Stimulated activated CD4-positive, alpha-beta T cell treated with anti-CD3 and anti-CD28 coated beads, Interleukin-1b, Interleukin-23, amount 100 ng/mL, for 48 hours (primary cell): ENCODE results near the gene LIN7C.
"Not testable (repeated sequence)": the region's sequence is repeated elsewhere in the genome, so short reads cannot be mapped to it uniquely, and the experiment has no call there.

Experiments
- DNase-seq: peaks from one replicate; pipeline ENCODE4 v3.0.0-alpha.2; 2020

LIN7C gene

DNA sequence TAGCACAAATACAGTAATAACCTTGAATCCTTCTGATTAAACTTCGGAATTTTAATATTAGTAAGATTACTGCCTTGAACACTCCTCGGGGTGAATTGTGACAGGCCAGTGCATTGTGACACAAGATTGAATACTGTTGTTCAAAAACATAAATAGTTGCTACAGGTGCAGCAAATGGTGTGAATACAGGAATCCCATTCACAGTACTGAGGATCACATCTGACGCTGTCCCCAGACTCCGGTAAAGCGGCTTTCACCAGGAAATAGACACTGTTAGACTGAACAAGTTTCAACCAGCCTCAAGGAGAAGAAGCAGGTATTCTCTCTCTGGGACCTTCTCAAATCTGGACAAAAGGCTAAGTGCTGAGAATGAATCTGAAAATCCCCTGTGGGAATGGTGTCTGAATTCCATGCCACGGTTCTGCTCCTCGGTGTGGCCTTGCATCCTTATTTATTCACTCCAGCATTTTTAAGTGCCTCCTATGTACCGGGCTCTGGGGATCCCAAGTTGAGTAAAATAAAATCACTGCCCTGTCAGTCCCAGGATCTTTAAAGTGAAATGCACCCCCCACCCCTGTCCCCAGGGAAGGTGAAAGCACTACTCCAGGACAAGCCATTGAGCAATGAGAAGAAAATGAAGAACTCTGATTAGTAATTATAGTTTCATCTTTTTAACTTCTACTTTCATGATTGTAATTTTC is 37.4 kb downstream of the LIN7C start:
- no peak for DNase-seq

- DNase-seq, result no peak
Observed at GRCh38 chr11:27468209-27468994, 38.2 kb downstream of the LIN7C start.

- DNase-seq, result no peak
Observed at GRCh38 chr11:27467181-27467913, 39.2 kb downstream of the LIN7C start.

- no peak for DNase-seq
Observed at GRCh38 chr11:27466363-27466762, 40.2 kb downstream of the LIN7C start.

DNA sequence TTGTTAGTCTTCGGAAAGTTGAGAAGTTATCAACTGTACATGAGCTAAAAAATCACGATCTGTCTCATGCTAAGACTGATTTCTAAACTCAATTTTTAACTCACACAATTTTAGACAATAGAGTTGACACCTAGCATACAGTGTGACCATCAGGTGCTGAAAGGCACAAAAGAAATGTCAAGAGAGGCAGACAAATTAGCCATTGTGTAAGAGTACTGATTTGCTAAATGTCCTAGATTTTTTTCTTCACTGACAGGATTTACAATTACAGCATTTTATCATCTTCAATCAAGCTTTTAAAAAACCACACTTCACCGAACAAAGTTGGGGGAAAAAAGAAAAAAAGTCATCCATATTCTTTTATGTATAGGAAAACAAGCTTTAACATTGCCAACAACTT is 40.9 kb downstream of the LIN7C start:
- DNase-seq, result no peak

- DNase-seq, result no peak
Observed at GRCh38 chr11:27464909-27465308, 41.7 kb downstream of the LIN7C start.

GRCh38 chr11:27464289-27464696 is 42.3 kb downstream of the LIN7C start:
- DNase-seq, result no peak

- no peak for DNase-seq
Observed at GRCh38 chr11:27462543-27462942, 44.0 kb downstream of the LIN7C start.

DNA sequence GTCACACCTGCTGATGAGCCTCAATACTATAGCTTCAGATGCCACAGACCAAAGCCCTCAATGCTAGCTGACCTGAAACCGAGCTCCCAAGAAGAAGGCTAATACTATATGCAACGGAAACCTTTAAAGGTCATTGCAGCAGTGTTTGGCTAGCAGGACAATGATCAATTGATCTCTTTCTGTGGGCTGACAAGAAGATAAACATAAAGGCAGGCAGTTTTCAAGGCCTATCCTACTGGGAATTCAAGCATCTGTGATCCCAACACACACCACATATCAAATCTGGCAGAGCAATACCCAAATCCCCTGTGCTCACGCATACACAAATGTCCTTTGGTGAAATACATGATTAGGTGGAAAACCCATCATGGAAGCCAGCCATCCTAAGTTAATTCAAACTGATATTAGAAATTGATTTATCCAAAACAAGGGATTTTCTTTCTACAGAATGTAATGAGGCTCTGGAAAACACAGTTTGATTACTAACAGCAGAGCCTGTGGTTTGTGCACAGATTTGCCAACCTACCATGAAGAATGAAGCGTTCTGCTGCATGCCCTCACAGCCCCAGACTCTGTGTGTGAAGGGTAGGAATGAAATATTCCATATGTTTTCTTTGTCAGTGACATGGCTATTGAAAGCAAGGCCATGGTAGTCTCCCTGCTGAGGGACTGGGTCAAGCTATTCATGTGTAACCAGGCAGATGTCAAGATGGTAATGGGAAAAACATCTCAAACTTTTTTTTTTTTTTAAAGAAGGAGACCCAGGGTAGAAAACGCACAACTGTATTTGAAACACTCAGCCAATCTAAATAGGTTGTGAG is 46.2 kb downstream of the LIN7C start:
- no peak for DNase-seq

DNA sequence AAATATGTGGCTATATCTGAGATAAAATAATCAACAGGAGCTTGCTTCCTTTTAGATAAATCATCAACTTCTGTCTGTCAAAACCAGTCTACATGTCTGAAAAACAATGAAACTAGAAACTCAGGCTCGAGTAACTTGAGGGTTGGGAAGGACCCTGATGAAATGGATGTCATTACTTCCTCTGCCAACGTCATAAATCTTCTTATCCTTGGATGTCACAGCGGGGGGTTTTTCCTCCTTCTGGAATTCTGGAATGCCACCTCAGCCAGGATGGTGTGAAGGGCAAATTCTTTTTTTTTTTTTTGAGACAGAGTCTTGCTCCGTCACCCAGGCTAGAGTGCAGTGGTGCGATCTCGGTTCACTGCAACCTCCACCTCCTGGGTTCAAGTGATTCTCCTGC is 47.4 kb downstream of the LIN7C start:
- DNase-seq, result no peak

GRCh38 chr11:27458182-27458581 is 48.4 kb downstream of the LIN7C start:
- DNase-seq, result no peak

GRCh38 chr11:27456795-27457329 is 49.7 kb downstream of the LIN7C start:
- DNase-seq, result no peak

DNA sequence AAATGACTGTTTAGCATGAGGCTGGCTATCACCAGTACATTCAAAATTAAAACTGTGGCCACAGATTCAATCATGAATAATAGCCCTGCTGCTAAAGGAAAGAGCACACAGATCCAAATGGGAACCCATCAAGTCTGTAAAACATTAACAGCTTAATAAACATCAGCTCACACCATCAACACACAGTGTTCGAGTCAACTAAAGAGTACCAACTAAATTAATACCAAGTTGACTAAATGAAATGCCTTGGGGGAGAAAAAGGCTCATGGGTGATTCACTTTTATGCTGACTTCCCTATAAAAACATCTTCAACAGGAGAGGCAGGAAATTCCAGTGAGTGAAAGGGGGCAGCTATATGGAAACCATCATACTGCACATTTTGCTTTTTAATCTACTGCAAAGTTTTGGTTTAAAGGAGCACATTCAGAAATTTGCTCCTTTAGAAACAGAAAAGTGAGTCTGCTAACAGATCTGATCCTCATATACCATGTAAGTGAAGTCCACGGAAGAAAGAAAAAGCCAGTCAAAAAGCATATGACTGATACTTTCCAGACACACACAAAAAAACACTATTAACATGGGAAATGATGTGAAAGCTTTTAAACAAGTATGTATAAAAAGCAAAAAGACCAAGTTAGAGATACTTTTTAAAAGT is 50.3 kb downstream of the LIN7C start:
- DNase-seq, result no peak

DNA sequence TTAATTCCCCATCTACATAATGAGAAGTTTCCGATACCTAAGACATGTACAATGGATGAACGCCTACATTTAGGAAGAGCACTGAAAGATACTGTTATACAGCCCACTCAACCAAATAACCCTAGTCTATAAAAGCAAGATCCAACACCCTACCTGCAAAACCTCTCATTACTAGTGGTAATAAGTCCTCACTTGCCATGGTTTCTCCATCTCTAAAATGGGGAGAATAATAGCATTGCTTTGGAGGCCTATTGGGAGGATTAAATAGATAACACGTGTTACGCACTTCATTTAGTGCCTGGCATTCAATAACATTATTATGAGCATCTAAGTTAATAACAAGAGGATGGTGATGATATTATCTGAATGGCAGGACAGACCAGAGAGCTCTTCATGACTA is 50.9 kb downstream of the LIN7C start:
- no peak for DNase-seq

GRCh38 chr11:27453701-27454100 is 52.9 kb downstream of the LIN7C start:
- DNase-seq, result no peak

GRCh38 chr11:27452147-27452546 is 54.4 kb downstream of the LIN7C start:
- no peak for DNase-seq

- DNase-seq, result no peak
Observed at GRCh38 chr11:27451244-27451965, 55.2 kb downstream of the LIN7C start.

DNA sequence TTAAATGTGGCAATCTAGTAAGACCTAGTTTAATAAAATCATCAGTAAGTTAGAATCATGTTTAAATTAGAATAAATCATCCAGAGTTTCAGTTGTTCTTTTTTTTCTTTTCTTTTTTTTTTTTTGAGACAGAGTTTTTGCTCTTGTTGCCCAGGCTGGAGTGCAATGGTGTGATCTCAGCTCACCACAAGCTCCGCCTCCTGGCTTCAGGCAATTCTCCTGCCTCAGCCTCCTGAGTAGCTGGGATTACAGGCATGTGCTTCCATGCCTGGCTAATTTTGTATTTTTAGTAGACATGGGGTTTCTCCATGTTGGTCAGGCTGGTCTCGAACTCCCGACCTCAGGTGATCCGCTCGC is 58.4 kb downstream of the LIN7C start:
- DNase-seq, result not testable (repeated sequence)

DNA sequence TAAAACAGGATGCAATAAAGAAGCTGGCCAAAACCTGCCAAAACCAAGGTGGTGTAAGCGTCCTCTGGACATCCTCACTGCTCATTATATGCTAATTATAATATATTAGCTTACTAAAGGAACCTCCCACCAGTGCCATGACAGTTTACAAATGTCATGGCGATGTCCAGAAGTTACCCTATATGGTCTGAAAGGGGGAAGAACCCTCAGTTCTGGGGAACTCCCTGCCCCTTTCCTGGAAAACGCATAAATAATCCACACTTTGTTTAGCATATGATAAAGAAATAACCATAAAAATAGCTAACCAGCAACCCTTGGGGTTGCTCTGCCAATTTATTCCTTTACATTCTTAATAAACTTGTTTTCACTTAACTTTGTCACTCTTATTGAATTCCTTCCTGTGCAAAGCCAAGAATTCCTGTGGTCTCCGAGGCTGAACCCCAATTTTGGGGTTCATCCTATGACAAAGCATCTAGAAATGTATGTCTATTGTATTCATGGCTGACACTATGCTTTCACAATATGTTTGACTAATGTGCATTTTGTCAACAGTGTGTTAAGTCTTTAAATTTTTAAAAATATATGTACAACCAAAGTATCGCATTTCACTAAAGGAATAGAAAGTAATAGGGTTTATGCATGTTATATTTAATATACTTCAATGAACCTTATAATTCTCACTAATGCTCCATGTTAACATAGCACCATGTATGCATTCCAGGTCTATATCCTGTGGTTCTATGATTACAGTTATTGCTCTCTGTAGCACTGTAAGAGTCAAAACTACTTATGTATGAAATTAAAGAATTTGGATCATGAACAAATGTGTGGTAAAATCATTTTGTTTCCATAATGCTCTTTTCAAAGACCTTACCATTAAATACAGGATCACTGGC is 59.0 kb downstream of the LIN7C start:
- no peak for DNase-seq

DNA sequence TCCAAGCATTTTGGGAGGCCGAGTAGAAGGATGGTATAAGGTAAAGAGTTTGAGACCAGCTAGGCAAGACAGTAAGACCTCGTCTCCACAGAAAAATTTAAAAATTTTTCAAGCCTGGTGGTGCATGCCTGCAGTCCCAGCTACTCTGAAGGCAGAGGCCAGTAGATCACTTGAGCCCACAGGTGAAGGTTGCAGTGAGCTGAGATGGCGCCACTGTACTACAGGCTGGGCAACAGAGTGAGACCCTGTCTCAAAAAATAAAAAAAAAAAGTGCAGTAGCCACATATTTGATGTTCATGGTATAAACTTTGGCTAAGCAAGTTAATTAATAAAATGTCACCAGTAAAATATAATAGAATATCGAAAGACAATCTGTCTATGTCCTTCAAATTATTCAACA is 60.9 kb downstream of the LIN7C start:
- no peak for DNase-seq
